ENCODE data around the gene GAA. TPM values are rescaled to one million over a fixed set of nuclear protein-coding genes. Genes with fewer than 3 reads are reported as not detected.
A peak's percentile ranks its signal among the peaks of the same experiment; 100 is the strongest.

Gene GAA
- total and polyA plus RNA-seq, 8 donors: 24.1 to 105 (median 36.9) TPM

DNA sequence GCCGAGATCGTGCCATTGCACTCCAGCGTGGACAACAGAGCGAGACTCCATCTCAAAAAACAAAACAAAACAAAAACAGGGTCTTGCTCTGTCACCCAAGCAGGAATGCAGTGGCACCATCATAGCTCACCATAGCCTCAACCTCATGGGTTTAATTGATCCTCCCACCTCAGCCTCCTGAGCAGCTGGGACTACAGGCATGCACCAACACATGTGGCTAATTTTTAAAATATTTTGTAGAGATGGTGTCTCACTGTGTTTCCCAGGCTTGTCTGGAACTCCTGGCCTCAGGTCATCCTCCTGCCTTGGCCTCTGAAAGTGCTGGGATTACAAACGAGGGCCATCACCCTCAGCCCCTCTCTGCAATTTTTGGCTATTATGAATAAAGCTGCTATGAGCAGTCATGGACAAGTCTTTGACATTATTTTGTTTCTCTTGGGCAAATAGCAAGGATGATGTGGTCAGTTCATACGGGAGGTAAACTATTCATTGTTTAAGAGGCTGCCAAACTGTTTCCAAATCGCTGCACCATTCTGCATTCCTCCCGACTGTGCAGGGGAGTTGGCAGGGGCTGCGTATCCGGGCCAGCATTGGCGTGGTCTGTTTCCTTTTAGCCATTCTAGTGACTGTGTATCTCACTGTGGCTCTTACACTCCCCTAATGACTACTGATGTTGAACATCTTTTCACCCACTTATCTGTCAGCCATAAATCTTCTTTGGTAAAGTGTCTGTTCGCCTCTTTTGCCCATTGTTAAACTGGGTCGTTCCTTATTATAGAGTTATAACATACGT lies 24.5 kb downstream of the GAA start:
- Histone ChIP-seq H3K4me3 (no peak overlapping the region), H3K4me1 (no peaks in the 10 kb centered on the region), H3K27me3 (peaks cover 0 to 12% of the 10 kb centered on the region in 2 donors), H3K27ac (no peak overlapping the region), H3K9me3 (no peaks in the 10 kb centered on the region), H3K36me3 (no peaks in the 10 kb centered on the region)
- TF ChIP-seq CTCF (IDR thresholded peaks at IDR 0.05): no peak
- DNase-seq (peak in 1 of 4 donors; percentile 13), ATAC-seq (no peak)
- intact Hi-C loops (cut with DNase I): no loop called here

GRCh38 chr17:80126449-80126715 lies 25.0 kb downstream of the GAA start:
- no peak for TF ChIP-seq CTCF (IDR thresholded peaks at IDR 0.05)
- no peak for ATAC-seq
- H3K27ac ChIP-seq: no peak overlapping the region

DNA sequence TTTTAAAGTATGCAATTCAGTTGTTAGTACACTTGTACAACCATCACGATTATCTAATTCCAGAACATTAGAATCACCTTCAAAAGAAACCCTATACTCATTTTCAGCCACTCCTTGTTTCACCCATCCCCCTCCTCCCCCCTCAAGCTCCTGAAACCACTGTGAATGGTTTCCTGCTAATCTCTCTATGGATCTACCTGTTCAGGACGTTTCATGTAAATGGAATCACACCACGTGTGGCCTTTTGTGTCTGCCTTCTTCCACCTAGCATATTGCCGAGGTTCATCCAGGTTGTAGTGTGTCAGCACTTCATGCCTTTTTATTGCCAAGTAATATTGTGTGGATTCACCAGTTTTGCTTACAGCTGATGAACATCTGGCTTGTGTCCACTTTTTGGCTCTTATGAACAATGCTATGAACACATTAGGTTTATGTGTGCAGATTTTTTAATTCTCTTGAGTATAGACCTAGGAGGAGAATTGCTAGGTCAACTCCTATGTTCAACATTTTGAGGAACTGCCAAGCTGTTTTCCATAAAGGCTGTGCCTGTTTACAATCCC lies 27.7 kb downstream of the GAA start:
- intact Hi-C loops (cut with DNase I): no loop called here
- H3K9me3 ChIP-seq: no peaks in the 10 kb centered on the region
- ATAC-seq (no peak), DNase-seq (no peak)
- H3K27ac ChIP-seq: no peak overlapping the region
- peaks cover 0 to 9% of the 10 kb centered on the region in 2 donors for H3K27me3 ChIP-seq
- H3K4me1 ChIP-seq: no peaks in the 10 kb centered on the region
- H3K36me3 ChIP-seq: peaks cover 0 to 21% of the 10 kb centered on the region in 2 donors
- H3K4me3 ChIP-seq: no peak overlapping the region
- no peak for TF ChIP-seq CTCF (IDR thresholded peaks at IDR 0.05)

More at GRCh38 chr17:80126449-80126715, 25.0 kb downstream of the GAA start:
- no peak overlapping the region for H3K4me3 ChIP-seq
- no peaks in the 10 kb centered on the region for H3K36me3 ChIP-seq
- DNase-seq: no peak
- no peaks in the 10 kb centered on the region for H3K9me3 ChIP-seq
- intact Hi-C loops (cut with DNase I): no loop called here
- H3K4me1 ChIP-seq: no peaks in the 10 kb centered on the region
- peaks cover 0 to 12% of the 10 kb centered on the region in 2 donors for H3K27me3 ChIP-seq

- H3K4me1 ChIP-seq: no peaks in the 10 kb centered on the region
- intact Hi-C loops (cut with DNase I): no loop called here
- TF ChIP-seq CTCF (IDR thresholded peaks at IDR 0.05): no peak
- DNase-seq: no peak
- H3K36me3 ChIP-seq: peaks cover 3 to 40% of the 10 kb centered on the region in 2 donors
- H3K9me3 ChIP-seq: no peaks in the 10 kb centered on the region
- no peak for ATAC-seq
- H3K4me3 ChIP-seq: no peak overlapping the region
- no peaks in the 10 kb centered on the region for H3K27me3 ChIP-seq
- H3K27ac ChIP-seq: no peak overlapping the region
Observed at GRCh38 chr17:80130992-80131391, 29.6 kb downstream of the GAA start.

GRCh38 chr17:80132906-80133625 lies 31.7 kb downstream of the GAA start:
- no peak overlapping the region for H3K4me3 ChIP-seq
- ATAC-seq (no peak), DNase-seq (no peak)
- intact Hi-C loops (cut with DNase I): no loop called here
- no peak overlapping the region for H3K27ac ChIP-seq
- H3K36me3 ChIP-seq: peaks cover 9 to 61% of the 10 kb centered on the region in 2 donors
- H3K9me3 ChIP-seq: no peaks in the 10 kb centered on the region
- H3K4me1 ChIP-seq: no peaks in the 10 kb centered on the region
- no peak for TF ChIP-seq CTCF (IDR thresholded peaks at IDR 0.05)
- H3K27me3 ChIP-seq: no peaks in the 10 kb centered on the region
